SK-N-SH treated with all-trans-retinoic acid at 6 μM for 48 hours (cell line): ENCODE results near the gene ARID1B.

Experiments
- ESRRG ChIP-seq: fragments of 250-450 bp; sonication (Bioruptor Pico); IDR thresholded peaks from 2 replicates; pipeline ENCODE4 v1.6.1; 2021; ENCODE audit warnings: mild to moderate bottlenecking
- ISL1 ChIP-seq: fragments of 250-450 bp; sonication (Bioruptor Pico); IDR thresholded peaks from 2 replicates; pipeline ENCODE4 v2.1.2; 2022; ENCODE audit warnings: mild to moderate bottlenecking, moderate library complexity
- PPARA ChIP-seq: fragments of 250-450 bp; sonication (Bioruptor Pico); IDR thresholded peaks from 2 replicates; pipeline ENCODE4 v1.5.0; 2020; ENCODE audit warnings: mild to moderate bottlenecking, borderline replicate concordance
- TOX ChIP-seq: fragments of 250-450 bp; sonication (Bioruptor Pico); IDR thresholded peaks from 2 replicates; pipeline ENCODE4 v1.8.0; 2021; ENCODE audit warnings: mild to moderate bottlenecking, moderate library complexity, borderline replicate concordance
- ZNF70 ChIP-seq: fragments of 450-650 bp; formaldehyde crosslinking; IDR thresholded peaks from 2 replicates; pipeline ENCODE4 v1.5.0; 2020; ENCODE audit warnings: mild to moderate bottlenecking, moderate library complexity
- TF ChIP-seq, protein P1 (sequence below): fragments of 250-450 bp; sonication (Bioruptor Pico); IDR thresholded peaks from 2 replicates; pipeline ENCODE4 v1.8.0; 2020; ENCODE audit warnings: mild to moderate bottlenecking, moderate library complexity, borderline replicate concordance

GRCh38 chr6:156826290-156826955 is 49.2 kb downstream of the ARID1B start:
- TF ChIP-seq, protein P1, sequence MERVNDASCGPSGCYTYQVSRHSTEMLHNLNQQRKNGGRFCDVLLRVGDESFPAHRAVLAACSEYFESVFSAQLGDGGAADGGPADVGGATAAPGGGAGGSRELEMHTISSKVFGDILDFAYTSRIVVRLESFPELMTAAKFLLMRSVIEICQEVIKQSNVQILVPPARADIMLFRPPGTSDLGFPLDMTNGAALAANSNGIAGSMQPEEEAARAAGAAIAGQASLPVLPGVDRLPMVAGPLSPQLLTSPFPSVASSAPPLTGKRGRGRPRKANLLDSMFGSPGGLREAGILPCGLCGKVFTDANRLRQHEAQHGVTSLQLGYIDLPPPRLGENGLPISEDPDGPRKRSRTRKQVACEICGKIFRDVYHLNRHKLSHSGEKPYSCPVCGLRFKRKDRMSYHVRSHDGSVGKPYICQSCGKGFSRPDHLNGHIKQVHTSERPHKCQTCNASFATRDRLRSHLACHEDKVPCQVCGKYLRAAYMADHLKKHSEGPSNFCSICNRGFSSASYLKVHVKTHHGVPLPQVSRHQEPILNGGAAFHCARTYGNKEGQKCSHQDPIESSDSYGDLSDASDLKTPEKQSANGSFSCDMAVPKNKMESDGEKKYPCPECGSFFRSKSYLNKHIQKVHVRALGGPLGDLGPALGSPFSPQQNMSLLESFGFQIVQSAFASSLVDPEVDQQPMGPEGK (CRISPR knock-in tag), result no peak
- TF ChIP-seq TOX (CRISPR knock-in tag) (no peak), ISL1 (CRISPR knock-in tag) (no peak), ESRRG (no peak), PPARA (no peak), ZNF70 (no peak)
